Astrocyte (in vitro differentiated cells and primary cell): ENCODE results near the gene PTGES3L.

ENCODE experiments used
- EZH2 ChIP-seq: IDR thresholded peaks from 2 replicates; pipeline ENCODE4 v1.6.1; 2012; ENCODE audit warnings: mild to moderate bottlenecking, low read length, inconsistent platforms; ENCODE audit not compliant: insufficient read depth
- TF ChIP-seq, protein P1 (sequence below): IDR thresholded peaks from 2 replicates; pipeline ENCODE4 v1.5.1; 2011; ENCODE audit warnings: low read depth, mild to moderate bottlenecking, inconsistent platforms, low read length, moderate library complexity; ENCODE audit not compliant: insufficient read depth

- TF ChIP-seq, protein P1, sequence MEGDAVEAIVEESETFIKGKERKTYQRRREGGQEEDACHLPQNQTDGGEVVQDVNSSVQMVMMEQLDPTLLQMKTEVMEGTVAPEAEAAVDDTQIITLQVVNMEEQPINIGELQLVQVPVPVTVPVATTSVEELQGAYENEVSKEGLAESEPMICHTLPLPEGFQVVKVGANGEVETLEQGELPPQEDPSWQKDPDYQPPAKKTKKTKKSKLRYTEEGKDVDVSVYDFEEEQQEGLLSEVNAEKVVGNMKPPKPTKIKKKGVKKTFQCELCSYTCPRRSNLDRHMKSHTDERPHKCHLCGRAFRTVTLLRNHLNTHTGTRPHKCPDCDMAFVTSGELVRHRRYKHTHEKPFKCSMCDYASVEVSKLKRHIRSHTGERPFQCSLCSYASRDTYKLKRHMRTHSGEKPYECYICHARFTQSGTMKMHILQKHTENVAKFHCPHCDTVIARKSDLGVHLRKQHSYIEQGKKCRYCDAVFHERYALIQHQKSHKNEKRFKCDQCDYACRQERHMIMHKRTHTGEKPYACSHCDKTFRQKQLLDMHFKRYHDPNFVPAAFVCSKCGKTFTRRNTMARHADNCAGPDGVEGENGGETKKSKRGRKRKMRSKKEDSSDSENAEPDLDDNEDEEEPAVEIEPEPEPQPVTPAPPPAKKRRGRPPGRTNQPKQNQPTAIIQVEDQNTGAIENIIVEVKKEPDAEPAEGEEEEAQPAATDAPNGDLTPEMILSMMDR = no peak
- no peak for TF ChIP-seq EZH2
Measured at GRCh38 chr17:43020789-43021740, 41.2 kb upstream of the PTGES3L start.
